HCT116 (cell line): Measurements from ENCODE around the gene NUTM2B.
"Not testable (repeated sequence)": the region's sequence is repeated elsewhere in the genome, so short reads cannot be mapped to it uniquely, and the experiment has no call there.

Source experiments
- ATF3 ChIP-seq: IDR thresholded peaks from 2 replicates; pipeline ENCODE4 v1.6.1; 2012
- CTCF ChIP-seq, 3 experiments: fragments of 200-600 bp in 1 of 3; sonication (generic) in 1 of 3; IDR thresholded peaks in 2 of 3; conservative IDR thresholded peaks in 1 of 3; 2 replicates each; pipeline ENCODE4 v1.5.1; 2012 to 2017; ENCODE audit warnings: low read depth in 2 of 3, low read length in 2 of 3, antibody characterized with exemption in 1 of 3, borderline replicate concordance in 1 of 3, control low read depth in 1 of 3, mild to moderate bottlenecking in 1 of 3, mixed read lengths in 1 of 3, mixed run types in 1 of 3, moderate library complexity in 1 of 3; ENCODE audit not compliant: insufficient read depth in 1 of 3
- TCF7L2 ChIP-seq: IDR thresholded peaks from 2 replicates; pipeline ENCODE4 v1.7.0; 2011; ENCODE audit warnings: borderline replicate concordance, inconsistent platforms; ENCODE audit not compliant: insufficient read depth, insufficient read length; ENCODE audit errors: extremely low read depth

- not testable (repeated sequence) for TF ChIP-seq TCF7L2; CTCF (IDR thresholded peaks at IDR 0.05 in 2 of 3, conservative IDR thresholded peaks at IDR 0.05 in 1 of 3; ENCODE audit: borderline replicate concordance in 1 of 3, insufficient read depth in 1 of 3, low read depth in 2 of 3, low read length in 2 of 3); ATF3
Observed at GRCh38 chr10:79700381-79700944, 2.6 kb upstream of the NUTM2B start.
